ENCODE measurements around the gene CROCC2. TPM values are rescaled to one million over a fixed set of nuclear protein-coding genes. Genes with fewer than 3 reads are reported as not detected.
A peak's percentile ranks its signal among the peaks of the same experiment; 100 is the strongest.

The CROCC2 gene
- total and polyA plus RNA-seq, 2 of the 13 experiments (the other 11 are each of a cell fraction or from before 2014, with no cell fraction given) = not detected

- TF ChIP-seq ZNF616 (CRISPR knock-in tag; IDR thresholded peaks at IDR 0.05; ENCODE audit: low read depth) (no peak), RFXAP (CRISPR knock-in tag; IDR thresholded peaks at IDR 0.05; ENCODE audit: borderline replicate concordance) (no peak), ZNF749 (CRISPR knock-in tag; IDR thresholded peaks at IDR 0.05; ENCODE audit: borderline replicate concordance) (no peak), RFX1 (IDR thresholded peaks at IDR 0.05) (no peak), ELK4 (CRISPR knock-in tag; IDR thresholded peaks at IDR 0.05; ENCODE audit: borderline replicate concordance) (no peak), SIX1 (CRISPR knock-in tag; IDR thresholded peaks at IDR 0.05; ENCODE audit: borderline replicate concordance) (no peak), KDM6A (CRISPR knock-in tag; IDR thresholded peaks at IDR 0.05; ENCODE audit: low read depth) (no peak), ELF3 (CRISPR knock-in tag; IDR thresholded peaks at IDR 0.05) (no peak), SNRNP70 (IDR thresholded peaks at IDR 0.05; ENCODE audit: low read depth, low read length) (no peak), CBX5 (CRISPR knock-in tag; IDR thresholded peaks at IDR 0.05; ENCODE audit: borderline replicate concordance) (no peak), KMT2A (CRISPR knock-in tag; IDR thresholded peaks at IDR 0.05) (no peak), TFAP4 (IDR thresholded peaks at IDR 0.05; ENCODE audit: borderline replicate concordance, low read depth) (peak; percentile 53; the same call in 1 of the 2 replicates), ZNF367 (CRISPR knock-in tag; IDR thresholded peaks at IDR 0.05; ENCODE audit: borderline replicate concordance) (no peak), GATAD1 (CRISPR knock-in tag; IDR thresholded peaks at IDR 0.05) (no peak), MEIS1 (CRISPR knock-in tag; IDR thresholded peaks at IDR 0.05; ENCODE audit: borderline replicate concordance) (no peak; the same call in 1 of the 2 replicates), CEBPG (CRISPR knock-in tag; IDR thresholded peaks at IDR 0.05) (no peak), IRF9 (CRISPR knock-in tag; IDR thresholded peaks at IDR 0.05; ENCODE audit: borderline replicate concordance) (peak; percentile 70; the same call in 1 of the 2 replicates), SNAPC2 (CRISPR knock-in tag; IDR thresholded peaks at IDR 0.05) (no peak), KDM5B (CRISPR knock-in tag; IDR thresholded peaks at IDR 0.05; ENCODE audit: borderline replicate concordance) (no peak), ZNF260 (CRISPR knock-in tag; IDR thresholded peaks at IDR 0.05; ENCODE audit: borderline replicate concordance, low read depth) (no peak), ZNF468 (CRISPR knock-in tag; IDR thresholded peaks at IDR 0.05) (0 out of 2 replicates have a peak, but pooled peaks have one; percentile 48), GABPB1 (CRISPR knock-in tag; IDR thresholded peaks at IDR 0.05) (peak; percentile 53; the same call in 1 of the 2 replicates), KLF16 (CRISPR knock-in tag; IDR thresholded peaks at IDR 0.05) (no peak)
- TF ChIP-seq, protein P1, sequence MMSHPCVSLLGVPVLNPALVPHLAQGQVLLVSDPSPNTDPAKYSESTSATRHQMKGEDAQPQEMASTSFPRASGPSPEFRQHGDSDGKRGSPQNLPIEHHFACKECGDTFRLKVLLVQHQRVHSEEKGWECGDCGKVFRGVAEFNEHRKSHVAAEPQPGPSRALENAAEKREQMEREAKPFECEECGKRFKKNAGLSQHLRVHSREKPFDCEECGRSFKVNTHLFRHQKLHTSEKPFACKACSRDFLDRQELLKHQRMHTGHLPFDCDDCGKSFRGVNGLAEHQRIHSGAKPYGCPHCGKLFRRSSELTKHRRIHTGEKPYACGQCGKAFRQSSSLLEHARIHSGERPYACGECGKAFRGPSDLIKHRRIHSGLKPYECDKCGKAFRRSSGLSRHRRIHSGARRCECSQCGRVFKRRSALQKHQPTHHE (CRISPR knock-in tag; IDR thresholded peaks at IDR 0.05; ENCODE audit: borderline replicate concordance) = no peak
- TF ChIP-seq, protein P2, sequence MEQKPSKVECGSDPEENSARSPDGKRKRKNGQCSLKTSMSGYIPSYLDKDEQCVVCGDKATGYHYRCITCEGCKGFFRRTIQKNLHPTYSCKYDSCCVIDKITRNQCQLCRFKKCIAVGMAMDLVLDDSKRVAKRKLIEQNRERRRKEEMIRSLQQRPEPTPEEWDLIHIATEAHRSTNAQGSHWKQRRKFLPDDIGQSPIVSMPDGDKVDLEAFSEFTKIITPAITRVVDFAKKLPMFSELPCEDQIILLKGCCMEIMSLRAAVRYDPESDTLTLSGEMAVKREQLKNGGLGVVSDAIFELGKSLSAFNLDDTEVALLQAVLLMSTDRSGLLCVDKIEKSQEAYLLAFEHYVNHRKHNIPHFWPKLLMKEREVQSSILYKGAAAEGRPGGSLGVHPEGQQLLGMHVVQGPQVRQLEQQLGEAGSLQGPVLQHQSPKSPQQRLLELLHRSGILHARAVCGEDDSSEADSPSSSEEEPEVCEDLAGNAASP (CRISPR knock-in tag; IDR thresholded peaks at IDR 0.05; ENCODE audit: borderline replicate concordance) = no peak
These were observed 61.0 kb downstream of the CROCC2 start (continued) for GRCh38 chr2:240966906-240967680.

Measured in HepG2 (cell line).